GM12892 (cell line): ENCODE data around the gene ZNF331.

Experiments used
- POLR2A ChIP-seq: IDR thresholded peaks from 2 replicates; pipeline ENCODE4 v1.6.1; 2011; ENCODE audit warnings: low read depth, low read length, control low read depth
- POLR2AphosphoS5 ChIP-seq: IDR thresholded peaks from 2 replicates; pipeline ENCODE4 v1.6.1; 2011; ENCODE audit warnings: low read depth, low read length, control low read depth

GRCh38 chr19:53540091-53540490 lies 2.1 kb downstream of the ZNF331 start:
- no peak for TF ChIP-seq POLR2A
- TF ChIP-seq POLR2AphosphoS5 = no peak
